RWPE2 (cell line): ENCODE data around the gene EGFL7.

ENCODE experiments used
- ATAC-seq: fragments of 200-7000 bp; cut with Tn5 transposase; 3 replicates; pipeline ENCODE4 v1.9.1; 2021; ENCODE audit warnings: low read depth
- DNase-seq: peaks from one replicate; pipeline ENCODE4 v3.0.0-alpha.2; 2020; ENCODE audit warnings: low spot score
- H3K27ac ChIP-seq: fragments of 450-650 bp; 2 replicates; pipeline ENCODE4 v1.5.1; 2017; ENCODE audit warnings: mild to moderate bottlenecking; ENCODE audit not compliant: poor library complexity, severe bottlenecking
- H3K27me3 ChIP-seq: fragments of 250-450 bp; sonication (Bioruptor Pico); 2 replicates; pipeline ENCODE4 v1.5.1; 2021; ENCODE audit warnings: mild to moderate bottlenecking, moderate library complexity; ENCODE audit not compliant: insufficient read depth, poor library complexity, severe bottlenecking
- H3K36me3 ChIP-seq: fragments of 250-450 bp; sonication (Bioruptor Pico); 2 replicates; pipeline ENCODE4 v1.5.1; 2020; ENCODE audit warnings: low read depth, mild to moderate bottlenecking, moderate library complexity
- H3K4me1 ChIP-seq: fragments of 250-450 bp; sonication (Bioruptor Pico); 2 replicates; pipeline ENCODE4 v1.5.1; 2021; ENCODE audit warnings: mild to moderate bottlenecking, moderate library complexity; ENCODE audit not compliant: insufficient read depth, poor library complexity, severe bottlenecking
- H3K4me3 ChIP-seq: fragments of 250-450 bp; sonication (Bioruptor Pico); 2 replicates; pipeline ENCODE4 v1.5.1; 2021; ENCODE audit warnings: mild to moderate bottlenecking, moderate library complexity; ENCODE audit not compliant: severe bottlenecking
- H3K9me3 ChIP-seq: fragments of 250-450 bp; sonication (Bioruptor Pico); 2 replicates; pipeline ENCODE4 v1.5.1; 2021; ENCODE audit warnings: mild to moderate bottlenecking, moderate library complexity; ENCODE audit not compliant: severe bottlenecking
- CTCF ChIP-seq: fragments of 450-650 bp; IDR thresholded peaks from one replicate; pipeline ENCODE4 v1.5.1; 2017; ENCODE audit warnings: mild to moderate bottlenecking, moderate library complexity; ENCODE audit not compliant: poor library complexity, severe bottlenecking

The EGFL7 gene

GRCh38 chr9:136654820-136655535 lies 7.7 kb upstream of the EGFL7 start:
- no peak for ATAC-seq
- H3K36me3 ChIP-seq, result no peaks in the 10 kb centered on the region
- no peak overlapping the region for H3K27ac ChIP-seq
- no peaks in the 10 kb centered on the region for H3K9me3 ChIP-seq
- H3K27me3 ChIP-seq, result no peaks in the 10 kb centered on the region
- no peak overlapping the region for H3K4me3 ChIP-seq
- no peak for TF ChIP-seq CTCF
- H3K4me1 ChIP-seq, result peaks cover 8% of the 10 kb centered on the region
- no peak for DNase-seq

- H3K4me3 ChIP-seq, result no peak overlapping the region
- no peak for TF ChIP-seq CTCF
Measured at GRCh38 chr9:136655536-136656182, 7.1 kb upstream of the EGFL7 start.

GRCh38 chr9:136656183-136656738 lies 6.5 kb upstream of the EGFL7 start:
- Histone ChIP-seq H3K4me3 (no peak overlapping the region), H3K4me1 (peaks cover 8% of the 10 kb centered on the region), H3K9me3 (no peaks in the 10 kb centered on the region), H3K36me3 (no peaks in the 10 kb centered on the region), H3K27me3 (no peaks in the 10 kb centered on the region), H3K27ac (peak overlapping the region; percentile 27)
- ATAC-seq, result no peak
- no peak for TF ChIP-seq CTCF
- DNase-seq, result no peak

More at GRCh38 chr9:136655536-136656182, 7.1 kb upstream of the EGFL7 start:
- no peaks in the 10 kb centered on the region for H3K36me3 ChIP-seq
- peaks cover 8% of the 10 kb centered on the region for H3K4me1 ChIP-seq
- ATAC-seq, result no peak
- no peaks in the 10 kb centered on the region for H3K27me3 ChIP-seq
- no peaks in the 10 kb centered on the region for H3K9me3 ChIP-seq
- no peak for DNase-seq
- peak overlapping the region; percentile 27 for H3K27ac ChIP-seq

- H3K4me3 ChIP-seq, result no peak overlapping the region
- no peak for ATAC-seq
- H3K27me3 ChIP-seq, result no peaks in the 10 kb centered on the region
Measured at GRCh38 chr9:136656795-136657611, 5.7 kb upstream of the EGFL7 start.

More at GRCh38 chr9:136656795-136657611, 5.7 kb upstream of the EGFL7 start:
- Histone ChIP-seq H3K4me1 (peaks cover 8% of the 10 kb centered on the region), H3K27ac (no peak overlapping the region), H3K36me3 (no peaks in the 10 kb centered on the region), H3K9me3 (no peaks in the 10 kb centered on the region)
- no peak for TF ChIP-seq CTCF
- DNase-seq, result no peak
